Measurements from ENCODE around the gene CGB5.

- TF ChIP-seq POLR2A (IDR thresholded peaks at IDR 0.05; ENCODE audit: low read length) (no peak), GATA1 (IDR thresholded peaks at IDR 0.05; ENCODE audit: low read depth, low read length) (no peak)
Observed at GRCh38 chr19:49071860-49072547, 28.4 kb downstream of the CGB5 start.

Measured in erythroblast (primary cell).